HG03378 (cell line): ENCODE results near the gene TROAP.

ENCODE experiments used
- ATAC-seq: cut with Tn5 transposase; IDR thresholded peaks from one replicate; pipeline ENCODE4 v1.9.1; 2021; ENCODE audit warnings: mild to moderate bottlenecking, moderate library complexity; ENCODE audit not compliant: unreplicated experiment

Gene TROAP

DNA sequence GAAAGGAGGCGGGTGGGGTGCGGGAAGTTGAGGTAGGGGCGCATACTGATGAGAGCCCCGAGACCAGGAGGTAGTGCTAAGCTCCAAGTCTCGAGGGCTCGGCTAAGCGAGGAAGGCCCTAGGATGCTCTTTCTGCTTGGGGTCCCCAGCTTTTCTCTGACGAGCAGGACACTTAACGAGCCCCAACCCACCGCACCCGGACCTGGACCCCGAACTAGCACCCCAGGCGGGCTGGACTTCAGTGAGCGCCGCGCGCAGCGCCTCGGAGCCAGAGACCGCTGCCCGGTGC lies 18.7 kb downstream of the TROAP start:
- ATAC-seq = no peak

DNA sequence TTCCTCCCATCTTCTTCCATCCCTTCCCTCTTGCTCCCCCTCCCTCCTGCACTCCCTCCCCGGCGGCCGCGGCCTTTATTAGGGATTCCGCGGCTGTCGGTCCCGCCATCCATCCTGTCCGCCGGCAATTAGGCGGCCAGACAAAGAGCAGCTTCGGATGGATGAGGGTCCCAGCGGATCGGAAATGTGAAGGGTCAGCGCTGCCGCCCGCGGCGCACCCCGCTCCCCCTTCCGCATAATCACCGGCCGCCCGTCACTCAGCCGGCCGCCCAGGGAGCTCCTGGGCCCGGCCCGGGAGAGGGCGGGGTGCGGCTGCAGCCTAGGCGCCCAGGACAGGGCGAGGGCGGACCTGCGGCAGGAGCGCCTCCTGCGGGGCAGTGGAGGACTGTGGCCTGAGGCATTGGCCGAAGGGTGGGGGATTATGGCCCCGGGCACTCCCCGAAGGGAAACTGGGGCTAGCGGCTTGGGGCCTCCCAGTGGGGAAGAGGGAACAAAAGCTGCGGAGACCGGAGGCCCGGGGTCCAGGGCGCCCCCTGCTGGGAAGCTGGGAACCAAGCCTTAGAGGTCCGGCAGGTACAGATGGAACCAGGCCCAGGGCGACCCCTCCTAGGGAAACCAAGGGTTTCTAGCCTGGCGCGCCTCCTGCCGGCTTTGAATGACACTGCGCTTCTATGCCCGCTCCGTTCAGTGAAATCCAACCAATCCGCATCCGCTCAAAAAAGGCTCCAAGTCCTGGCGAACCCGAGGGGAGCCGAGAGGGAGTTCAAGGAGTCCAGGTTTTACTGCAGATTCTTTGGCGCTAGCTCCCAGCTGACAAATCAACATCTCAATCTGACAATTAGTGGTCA lies 19.2 kb downstream of the TROAP start:
- peak; percentile 47 for ATAC-seq

DNA sequence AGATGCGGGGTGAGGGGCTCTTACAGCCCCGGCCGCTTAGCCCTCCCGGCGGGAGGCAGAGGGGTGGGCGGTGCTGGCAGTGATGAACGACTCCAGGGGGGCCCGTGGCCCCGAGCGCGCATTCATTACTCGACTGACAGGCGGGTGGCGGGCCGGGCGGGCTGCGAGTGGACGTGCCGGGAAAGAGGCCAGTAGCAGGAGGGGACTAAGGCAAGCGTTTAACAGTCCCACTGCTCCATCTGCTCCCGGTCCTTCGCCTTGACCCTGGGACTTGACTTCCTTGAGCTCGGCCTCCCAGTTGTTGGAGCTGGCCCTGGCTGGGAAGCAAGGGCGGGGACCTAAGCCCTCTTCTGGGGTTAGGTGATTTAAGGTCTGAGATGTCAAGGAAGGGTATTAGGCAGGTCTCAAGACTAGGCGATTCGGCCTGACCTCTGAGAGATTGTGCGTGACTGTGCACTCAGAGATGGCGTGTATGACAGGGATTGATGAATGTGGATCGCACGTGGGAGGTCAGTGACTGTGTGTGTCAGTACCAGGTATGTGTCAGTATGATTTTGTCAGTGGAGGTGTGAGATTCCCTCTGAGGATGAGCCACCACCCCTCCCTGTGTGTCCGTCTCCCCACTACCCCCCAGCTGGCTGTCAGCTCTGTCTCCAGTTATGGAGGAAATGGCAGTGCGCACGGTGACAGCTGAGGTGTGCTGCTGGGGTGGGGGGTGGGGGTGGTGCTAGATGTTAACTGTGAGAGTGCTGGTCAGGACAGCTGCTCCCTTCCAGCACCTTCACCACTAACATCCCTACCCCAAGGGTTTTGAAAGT lies 20.1 kb downstream of the TROAP start:
- ATAC-seq = no peak

DNA sequence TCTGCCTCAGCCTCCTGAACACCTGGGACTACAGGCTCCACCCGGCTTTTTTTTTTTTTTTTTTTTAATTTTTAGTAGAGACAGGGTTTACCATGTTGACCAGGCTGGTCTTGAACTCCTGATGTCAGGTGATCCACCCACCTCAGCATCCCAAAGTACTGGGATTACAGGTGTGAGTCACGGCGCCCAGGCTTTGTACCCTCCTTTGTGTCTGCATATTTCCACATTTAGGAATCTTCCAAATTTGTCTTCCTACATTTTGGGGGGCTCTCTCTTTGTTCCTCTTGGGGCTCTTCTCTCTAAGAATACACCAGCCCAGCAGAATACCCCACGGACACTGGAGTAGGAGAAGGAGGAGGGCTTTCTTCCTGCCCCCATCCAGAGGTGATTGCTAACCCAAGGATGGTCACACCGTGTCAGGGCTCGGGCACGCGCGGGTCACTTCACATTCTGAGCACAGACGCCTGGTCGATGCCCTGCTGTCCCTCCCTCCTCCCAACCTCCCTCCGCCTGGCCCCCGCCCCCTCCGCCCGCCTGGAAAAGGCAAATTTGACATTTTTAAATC lies 21.5 kb downstream of the TROAP start:
- ATAC-seq = no peak

DNA sequence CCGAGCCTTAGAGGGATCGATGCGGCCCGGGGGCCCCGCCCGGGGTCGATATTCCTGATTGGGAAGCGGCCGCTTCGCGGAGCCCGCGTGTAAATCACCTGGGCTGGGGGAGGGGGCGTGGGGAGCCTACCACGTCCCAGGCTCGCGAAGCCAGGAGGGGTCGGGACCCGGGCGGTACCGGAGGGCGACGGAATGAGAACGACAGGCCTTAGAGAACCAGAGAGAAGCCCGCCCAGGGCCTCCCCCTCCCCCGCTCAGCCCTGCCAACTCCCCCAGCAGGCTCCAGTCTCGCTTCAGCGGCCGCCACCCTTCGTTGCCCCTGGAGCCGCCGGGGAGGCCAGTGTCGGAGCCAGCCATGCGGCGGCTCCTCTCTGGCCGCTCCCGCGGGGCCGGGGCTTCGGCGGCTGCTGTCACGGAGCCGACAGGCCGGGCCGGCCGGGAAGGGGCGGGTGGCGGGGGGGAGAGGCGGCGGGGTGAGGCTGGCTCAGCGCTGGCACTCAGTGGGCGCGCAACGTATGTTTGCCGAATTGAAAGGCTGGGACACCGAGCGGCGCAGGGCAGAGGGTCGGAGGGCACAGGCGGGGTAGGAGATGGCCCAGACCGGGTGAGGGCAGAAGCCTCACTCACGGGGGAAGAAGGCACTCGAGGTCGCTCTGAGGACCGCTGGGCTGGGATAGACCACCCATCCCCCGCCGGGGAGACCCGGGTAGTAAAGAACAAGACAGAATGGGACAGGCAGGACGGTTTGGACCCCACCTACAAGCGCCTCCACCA lies 22.2 kb downstream of the TROAP start:
- ATAC-seq = no peak

DNA sequence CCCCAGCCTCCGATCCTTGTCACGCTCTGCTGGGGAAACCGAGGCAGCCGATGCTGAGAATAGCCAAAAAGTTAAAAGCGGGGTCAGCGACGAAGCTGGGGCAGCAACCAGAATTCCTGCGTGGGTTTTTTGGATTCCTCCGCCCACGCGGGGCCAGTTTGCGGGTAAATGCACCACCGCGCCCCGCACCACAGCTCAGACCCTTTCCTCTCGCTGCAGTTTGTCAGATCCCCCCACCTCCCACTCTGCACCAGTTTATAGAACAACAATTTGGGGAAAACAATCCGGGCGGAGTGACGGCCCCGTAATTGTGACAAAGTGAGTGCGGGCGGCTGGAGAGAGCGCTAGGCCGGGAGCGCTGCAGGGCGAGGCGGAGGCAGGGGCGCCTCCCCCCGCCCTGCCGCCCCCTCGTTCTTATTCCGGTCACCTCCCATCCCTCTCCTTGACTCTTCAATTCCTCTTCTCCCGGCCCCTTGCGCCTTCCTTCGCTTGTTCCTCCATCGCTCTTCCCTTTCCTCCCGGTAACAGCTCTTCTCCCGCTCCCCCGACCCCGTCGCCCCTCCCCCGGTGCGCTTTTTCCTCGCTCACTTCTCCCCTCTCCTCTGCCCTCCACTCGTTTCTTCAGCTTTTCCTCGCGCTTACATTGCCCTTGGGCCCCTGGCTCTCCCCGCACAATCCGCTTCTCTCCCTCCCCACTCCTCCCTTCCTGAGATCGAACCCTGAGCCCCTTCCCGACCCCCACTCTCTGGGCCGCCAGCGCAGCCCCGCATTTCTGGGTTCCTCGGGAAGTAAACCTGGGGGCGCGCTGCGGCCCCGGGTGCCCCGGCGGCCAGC lies 23.0 kb downstream of the TROAP start:
- ATAC-seq = no peak

DNA sequence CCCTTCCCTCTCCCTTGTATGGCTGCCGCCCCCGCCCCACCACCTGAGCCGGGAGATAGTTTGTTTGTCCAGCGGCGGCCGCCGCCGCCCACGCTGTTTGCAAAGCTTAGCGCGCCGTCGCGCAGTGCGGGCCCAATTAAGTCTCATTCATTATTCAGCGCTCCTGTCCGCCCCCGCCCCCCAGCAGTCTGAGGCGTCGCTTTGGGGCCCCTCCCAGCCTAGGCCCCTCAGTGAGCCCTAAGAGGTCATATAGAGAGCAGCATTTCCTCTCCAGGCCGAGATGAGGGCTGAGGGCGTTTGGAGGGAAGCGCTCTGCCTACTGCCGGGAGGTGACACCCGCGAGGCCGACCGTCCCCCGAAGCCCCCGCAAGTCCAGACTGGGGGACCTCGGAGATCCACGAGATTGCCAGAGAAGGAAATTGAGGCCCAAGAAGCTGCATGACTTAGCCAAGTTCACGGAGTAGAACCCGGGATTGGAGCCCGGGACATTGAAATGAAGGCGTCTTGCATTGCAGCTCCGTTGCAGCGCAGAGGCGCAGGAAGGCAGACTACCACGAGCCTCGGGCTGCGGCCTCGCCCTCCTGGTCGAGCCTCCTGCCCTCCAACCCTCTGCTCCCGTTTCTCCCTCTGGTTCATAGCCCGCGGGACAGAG lies 23.7 kb downstream of the TROAP start, which contains the start of gene DNAJC22:
Gene DNAJC22, plus strand, starts transcription at position 230 of the 652 bp plus-strand sequence. CDS start 1,985 bp downstream, outside the sequence.
- ATAC-seq = no peak

DNA sequence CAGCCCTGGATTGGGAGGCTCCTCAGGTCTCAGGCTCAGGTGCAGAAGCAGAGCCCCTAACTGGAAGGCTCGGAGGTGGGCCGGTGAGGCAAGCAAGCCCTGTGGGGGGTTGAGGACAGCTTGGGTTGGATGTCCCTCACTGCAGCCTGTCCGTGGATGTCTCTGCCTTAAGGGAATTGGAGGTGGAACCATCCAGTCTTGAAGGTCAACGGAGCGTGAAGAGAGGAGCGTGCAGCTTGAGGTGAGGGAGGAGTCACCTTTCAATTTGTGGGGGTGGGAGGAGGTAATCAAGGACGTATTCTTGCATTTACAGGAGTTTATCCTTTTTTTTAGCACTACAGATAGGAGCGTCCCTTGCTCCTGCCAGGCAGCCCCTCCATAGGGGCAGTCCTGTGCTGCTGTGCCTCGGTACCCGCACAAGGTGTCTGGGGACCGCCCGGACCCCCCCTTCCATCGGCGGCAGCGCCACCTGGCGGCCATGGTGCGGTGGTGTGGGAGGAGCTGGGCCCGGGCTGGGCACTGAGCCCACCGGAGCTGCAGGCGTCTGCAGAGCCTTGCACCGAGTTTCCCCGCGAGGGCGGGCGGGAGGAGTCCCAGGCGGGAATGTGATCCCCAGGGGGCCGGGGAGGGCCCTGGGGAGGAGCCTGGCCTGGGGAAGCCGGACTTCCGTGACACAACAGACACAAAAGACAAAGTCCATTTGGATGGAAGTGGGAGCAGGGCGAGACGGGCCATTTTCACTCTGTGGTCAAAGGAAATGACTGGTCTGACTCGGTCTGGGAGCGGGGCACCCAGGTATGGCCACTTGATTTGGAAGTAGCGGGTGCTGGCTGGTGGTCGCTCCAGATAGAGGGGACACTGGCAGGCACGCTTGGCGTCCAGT lies 24.5 kb downstream of the TROAP start:
- no peak for ATAC-seq

DNA sequence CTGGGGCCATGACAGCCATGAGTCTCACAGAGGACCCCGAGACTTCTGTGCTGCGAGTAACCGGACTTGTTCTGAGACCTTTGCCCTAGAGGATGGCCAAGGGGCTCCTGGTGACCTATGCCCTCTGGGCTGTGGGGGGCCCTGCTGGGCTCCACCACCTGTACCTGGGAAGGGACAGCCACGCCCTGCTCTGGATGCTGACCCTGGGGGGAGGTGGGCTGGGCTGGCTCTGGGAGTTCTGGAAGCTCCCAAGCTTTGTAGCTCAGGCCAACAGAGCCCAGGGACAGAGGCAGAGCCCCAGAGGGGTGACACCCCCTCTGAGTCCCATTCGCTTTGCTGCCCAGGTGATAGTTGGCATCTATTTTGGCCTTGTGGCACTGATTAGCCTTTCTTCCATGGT lies 25.7 kb downstream of the TROAP start:
- ATAC-seq = no peak

DNA sequence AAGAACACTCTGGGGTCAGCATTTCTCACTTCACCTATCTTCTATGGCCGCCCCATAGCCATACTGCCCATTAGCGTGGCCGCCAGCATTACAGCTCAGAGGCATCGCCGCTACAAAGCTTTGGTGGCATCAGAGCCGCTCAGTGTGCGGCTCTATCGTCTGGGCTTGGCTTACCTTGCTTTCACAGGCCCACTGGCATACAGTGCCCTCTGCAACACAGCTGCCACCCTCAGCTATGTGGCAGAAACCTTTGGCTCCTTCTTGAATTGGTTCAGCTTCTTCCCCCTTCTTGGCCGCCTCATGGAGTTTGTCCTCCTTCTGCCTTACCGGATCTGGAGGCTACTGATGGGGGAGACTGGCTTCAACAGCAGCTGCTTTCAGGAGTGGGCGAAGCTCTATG lies 26.2 kb downstream of the TROAP start:
- ATAC-seq = no peak

DNA sequence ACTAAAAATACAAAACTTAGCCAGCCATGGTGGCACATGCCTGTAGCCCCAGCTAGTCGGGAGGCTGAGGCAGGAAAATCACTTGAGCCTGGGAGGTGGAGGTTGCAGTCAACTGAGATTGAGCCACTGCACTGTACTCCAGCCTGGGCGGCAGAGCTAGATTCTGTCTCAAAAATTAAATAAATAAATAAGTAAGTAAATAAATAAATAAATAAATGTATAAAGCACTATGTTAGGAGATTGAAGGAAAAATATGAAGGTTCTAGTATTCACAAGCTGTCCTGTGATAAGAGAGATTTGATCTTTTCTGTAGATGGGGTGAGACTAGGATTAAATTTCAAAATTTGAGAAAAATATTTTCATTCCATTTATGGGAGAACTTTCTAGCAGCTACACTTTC lies 29.3 kb downstream of the TROAP start:
- ATAC-seq = no peak

DNA sequence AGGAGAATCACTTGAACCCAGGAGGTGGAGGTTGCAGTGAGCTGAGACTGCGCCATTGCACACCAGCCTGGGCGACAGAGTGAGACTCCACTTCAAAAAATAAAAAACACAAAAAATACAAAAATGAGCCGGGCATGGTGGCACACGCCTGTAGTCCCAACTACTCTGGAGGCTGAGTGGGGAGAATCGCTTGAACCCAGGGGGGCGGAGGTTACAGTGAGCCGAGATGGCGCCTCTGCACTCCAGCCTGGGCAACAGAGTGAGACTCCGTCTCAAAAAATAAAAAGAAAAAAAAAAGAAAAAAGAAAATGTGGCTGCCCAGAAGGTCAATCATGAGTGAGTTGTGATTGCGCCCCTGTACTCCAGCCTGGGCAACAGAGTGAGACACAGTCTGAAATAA lies 32.9 kb downstream of the TROAP start:
- no peak for ATAC-seq

DNA sequence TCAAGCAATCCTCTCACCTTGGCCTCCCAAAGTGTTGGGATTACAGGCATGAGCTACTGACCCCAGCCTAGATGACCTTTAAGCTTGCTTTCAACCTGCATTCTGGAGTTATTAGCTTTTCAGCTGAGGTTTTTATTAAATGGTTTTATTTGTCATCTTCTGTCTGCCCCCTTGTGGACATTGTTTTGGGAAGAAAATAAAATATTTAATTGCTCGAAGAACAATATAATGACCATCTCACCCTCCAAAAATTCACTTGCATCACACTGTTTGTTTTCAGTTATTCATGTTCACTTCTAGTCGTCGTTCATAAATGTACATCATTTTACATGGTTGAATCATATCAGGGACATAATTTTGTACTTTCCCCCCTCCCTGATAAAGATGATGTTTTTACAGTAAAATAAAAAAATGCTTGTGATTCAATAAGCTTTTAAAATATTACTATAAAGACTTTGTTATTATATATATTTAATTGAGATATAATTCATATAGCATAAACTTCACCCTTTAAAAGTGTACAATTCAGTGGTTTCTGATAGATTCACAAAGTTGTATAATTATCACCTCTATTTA lies 34.1 kb downstream of the TROAP start:
- no peak for ATAC-seq

DNA sequence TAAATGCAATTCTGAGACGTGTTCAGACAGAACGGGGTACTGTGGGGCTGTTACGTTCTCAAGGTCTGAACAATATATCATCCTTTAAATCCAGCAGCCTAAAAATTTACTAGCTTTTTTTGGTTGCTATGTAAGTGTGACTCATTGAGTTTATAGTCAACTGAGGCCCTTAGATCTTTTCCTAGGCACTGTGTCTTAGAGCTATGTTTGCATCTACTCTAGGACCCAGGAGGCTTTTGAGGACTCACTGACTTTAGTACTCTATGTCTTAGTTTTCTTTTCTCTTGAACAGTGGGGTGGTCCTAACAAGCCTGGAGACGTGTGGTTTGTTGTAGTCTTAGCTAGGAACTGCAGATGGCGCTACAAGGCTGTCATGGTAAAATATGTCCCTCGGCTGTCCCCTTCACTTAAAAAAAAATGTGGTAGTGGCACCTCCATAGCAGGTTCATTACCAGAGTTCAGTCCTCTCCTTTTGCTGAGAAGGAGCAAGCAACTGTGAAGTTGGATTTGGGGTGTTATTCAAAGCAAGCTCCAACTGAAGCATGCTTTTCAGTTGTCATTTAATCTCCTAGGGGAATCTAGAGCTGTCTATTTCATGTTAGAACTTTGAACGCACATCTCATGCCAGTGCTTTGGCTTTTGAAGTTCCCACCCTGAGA lies 35.6 kb downstream of the TROAP start:
- ATAC-seq = peak; percentile 51

DNA sequence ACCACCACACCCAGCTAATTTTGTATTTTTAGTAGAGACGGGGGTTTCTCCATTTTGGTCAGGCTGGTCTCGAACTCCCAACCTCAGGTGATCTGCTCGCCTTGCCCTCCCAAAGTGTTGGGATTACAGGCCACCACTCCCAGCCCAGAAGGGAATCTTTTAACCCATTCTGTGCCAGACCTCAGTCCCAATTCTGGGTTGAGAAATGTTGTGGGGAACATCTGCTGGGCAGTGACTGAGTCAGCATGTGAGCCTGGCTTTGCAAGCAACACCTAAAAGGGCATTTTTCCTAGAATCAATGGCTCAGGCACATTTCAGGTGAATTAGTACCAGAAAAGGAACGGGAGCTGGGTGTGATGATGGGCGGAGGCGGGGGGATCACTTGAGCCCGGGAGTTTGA lies 36.6 kb downstream of the TROAP start:
- ATAC-seq = no peak

DNA sequence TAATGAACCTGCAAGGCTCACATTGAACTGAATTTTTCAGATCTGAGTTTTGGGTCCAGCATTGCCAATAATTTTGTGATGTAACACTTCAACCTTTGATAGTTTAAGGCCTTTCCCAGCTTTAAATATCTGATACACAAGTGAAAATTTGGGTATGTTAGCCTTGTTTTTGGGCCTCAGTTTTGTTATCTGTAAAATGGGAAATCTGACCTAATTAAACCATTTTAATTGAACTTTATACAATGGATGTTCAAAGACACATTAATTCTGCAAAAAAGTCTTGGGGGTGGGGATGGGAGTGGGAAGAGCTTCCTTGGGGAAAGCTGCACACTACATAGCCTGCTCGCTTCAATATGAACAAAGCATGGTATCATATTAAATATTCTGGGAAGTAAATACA lies 39.0 kb downstream of the TROAP start:
- no peak for ATAC-seq

DNA sequence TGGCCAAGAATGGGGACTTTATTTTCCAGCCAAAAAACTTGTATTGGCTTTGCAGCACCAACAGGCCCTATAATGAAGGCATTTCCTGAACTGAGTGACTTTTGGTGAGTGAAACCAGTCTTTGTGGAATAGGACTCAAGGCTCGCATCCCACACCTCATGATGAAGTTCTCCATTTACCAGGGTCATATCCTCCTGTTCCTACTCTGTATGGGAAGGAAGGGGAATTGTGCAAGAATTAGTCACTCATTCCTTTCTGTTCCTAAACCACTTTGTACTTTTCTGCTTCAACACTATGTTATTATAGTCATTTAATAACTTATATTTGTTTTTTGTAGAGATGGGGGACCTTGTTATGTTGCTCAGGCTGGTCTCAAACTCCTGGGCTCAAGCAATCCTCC lies 41.9 kb downstream of the TROAP start:
- no peak for ATAC-seq

DNA sequence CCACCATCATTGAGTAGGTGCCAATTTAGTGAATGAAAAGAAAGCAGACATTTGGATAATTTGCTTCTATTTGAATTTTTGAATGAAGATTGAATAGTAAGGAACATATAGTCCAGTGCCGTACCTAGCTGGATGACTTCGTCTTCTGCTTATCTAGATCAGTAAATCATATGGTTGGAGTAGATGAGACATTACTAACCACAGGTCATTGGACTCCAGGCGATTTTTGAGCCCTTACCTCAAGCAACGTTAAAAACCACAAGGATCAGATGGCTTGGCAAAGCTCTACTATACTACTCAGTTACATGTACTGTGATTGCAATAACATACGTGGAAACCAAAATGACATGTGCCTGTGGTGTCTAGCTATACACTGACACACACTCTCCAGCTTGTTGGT lies 42.5 kb downstream of the TROAP start:
- ATAC-seq = no peak
